HG03442 (cell line): ENCODE measurements around the gene BCAS2.
A peak's percentile ranks its signal among the peaks of the same experiment; 100 is the strongest.
"Not testable (repeated sequence)": the region's sequence is repeated elsewhere in the genome, so short reads cannot be mapped to it uniquely, and the experiment has no call there.

Source experiments
- ATAC-seq: cut with Tn5 transposase; IDR thresholded peaks from one replicate; pipeline ENCODE4 v1.9.1; 2021; ENCODE audit warnings: mild to moderate bottlenecking, moderate library complexity; ENCODE audit not compliant: unreplicated experiment

The BCAS2 gene

DNA sequence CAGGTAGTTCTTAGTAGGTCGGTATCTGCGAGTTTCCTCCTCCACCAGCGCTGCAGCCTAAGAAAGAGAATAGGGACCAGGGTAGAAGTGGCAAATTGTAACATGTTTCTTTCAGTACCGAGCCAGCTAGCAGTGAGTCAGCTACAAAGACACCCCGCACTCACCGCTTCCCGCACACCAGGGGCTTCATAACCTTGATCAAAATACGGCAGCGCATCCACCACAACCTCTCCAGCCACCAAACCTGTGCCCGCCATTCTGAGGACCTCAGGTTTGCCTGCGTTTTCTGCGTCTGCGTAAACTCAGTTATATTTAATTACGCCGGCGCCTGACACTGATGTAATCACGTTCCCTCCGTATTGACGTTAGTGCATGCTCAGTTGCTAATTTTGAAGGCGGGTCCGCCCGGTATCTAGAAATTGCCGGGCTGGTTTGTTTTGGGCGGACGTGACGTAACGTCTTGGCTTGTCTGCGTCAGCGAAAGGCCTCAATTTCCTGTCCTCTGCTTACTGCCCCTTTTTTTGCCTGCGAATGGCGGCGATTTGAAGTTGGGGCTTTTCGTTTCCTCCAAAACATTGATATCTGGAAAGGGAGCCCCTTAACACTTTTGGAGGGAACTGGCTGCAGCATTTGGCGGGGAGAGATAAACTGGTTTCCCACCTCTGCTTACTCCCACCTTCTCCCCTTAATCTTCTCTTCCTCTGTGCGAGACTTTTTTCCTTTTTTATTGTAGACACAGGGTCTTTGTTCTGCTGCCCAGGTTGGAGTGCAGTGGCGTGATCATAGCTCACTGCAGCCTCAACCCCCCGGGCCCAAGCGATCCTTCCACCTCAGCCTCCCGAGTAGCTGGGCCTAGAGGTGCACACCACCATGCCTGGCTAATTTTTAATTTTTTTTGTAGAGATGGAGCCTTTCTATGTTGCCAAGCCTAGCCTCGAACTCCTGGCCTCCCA is at the start of gene BCAS2:
Gene BCAS2, minus strand, starts transcription at position 281 of the 953 bp plus-strand sequence. Its CDS starts 24 bp downstream, at position 257.
- ATAC-seq, result peak; percentile 99

DNA sequence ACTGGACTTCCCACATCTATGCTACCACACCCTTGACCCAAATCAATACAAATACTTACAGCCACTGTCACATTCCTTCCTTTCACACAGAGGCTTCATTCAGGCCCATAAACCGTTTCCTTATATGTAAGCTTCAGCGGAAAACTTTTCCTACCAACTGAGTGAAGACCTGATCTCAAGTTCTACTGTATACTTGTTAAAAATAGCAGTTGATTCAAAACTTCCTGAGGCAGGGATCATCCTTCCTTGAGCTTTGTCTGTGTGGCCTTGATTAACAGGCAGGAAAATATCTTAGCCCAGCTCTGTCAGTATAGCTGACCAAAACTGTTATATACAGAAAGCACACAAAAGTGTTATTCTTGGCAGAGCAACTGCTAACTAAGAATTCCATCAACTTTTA is 45.7 kb upstream of the BCAS2 start:
- ATAC-seq, result no peak

DNA sequence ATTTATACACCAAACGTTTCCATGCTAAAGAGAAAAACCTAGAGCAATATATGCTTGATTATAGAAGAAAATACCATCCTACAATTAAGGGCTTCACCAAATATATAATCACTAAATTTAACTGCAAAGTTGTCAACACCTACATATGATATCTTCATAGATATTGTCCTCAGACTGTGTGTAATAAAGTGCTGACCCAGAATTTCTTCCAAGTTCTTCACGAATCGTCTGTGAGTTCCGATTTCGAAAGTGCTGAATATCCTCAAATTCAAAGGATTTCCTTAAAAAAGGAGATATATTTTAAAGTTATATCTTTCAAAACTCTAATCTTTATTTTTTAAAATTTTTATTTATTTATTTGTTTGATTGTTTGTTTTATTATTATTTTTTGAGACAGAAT is 41.9 kb upstream of the BCAS2 start:
- no peak for ATAC-seq

DNA sequence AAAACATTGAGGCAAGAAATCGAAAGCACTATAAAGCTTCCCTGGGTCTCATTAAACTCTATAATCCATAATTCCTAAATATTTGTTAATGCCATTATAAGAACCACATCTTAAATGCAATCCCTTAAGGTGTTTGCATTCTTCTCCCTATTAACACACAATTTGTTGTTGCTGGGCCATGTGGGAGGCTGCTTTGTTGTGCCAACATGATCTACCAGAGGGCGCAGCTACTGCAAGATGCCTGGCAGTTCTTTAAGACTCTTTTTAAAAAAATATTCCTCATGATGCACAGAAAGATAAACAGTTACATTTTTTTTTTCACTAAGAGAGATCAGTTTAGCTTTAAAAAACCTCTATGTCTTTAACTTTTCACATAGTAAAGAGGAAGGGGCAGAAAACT is 39.0 kb upstream of the BCAS2 start:
- ATAC-seq, result no peak

DNA sequence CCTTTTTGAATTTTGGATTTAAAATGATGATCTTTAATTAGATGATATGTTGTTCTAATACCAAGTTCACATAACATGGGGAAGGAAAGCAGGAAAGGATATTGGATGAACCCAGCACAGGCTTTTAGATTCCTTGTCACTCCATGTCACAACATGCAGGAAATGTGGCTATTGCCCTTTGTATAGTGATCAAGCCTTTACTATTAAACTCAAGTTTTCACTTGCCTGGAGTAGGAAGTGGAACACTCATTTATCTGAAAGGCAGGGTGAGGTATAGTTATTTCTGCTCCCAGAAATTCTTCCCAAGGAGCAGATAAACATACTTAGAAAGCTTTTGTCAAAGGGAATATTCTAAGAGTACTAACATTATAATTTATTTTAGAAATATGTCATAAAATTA is 37.2 kb upstream of the BCAS2 start:
- no peak for ATAC-seq

DNA sequence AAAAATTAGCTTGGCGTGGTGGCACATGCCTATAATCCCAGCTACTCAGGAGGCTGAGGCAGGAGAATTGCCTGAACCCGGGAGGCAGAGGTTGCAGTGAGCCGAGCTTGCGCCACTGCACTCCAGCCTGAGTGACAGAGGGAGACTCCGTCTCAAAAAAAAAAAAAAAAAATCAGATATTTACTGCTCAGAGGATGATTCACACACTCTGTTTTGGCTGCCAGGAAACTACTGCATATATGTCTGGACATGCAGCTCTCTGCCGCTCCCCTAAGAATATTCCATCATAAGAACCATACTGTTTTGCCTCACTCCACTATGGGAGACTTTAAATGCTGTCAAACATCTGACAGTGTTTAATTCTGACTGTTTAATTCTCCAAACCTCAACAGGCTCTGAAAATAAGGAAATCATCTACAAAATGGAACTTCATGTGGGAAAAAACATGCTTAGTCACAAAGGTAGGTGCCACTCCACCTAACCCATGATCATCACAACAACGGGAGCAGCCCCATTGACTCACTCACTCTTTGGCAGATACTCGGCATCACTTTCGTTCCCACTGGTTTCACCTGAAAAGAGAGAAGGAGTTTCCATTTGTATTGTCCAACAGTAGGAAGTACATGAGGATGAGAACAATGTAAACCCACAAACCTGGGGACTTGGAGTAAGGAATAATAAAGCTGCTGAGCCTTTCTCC is 29.3 kb upstream of the BCAS2 start:
- no peak for ATAC-seq

DNA sequence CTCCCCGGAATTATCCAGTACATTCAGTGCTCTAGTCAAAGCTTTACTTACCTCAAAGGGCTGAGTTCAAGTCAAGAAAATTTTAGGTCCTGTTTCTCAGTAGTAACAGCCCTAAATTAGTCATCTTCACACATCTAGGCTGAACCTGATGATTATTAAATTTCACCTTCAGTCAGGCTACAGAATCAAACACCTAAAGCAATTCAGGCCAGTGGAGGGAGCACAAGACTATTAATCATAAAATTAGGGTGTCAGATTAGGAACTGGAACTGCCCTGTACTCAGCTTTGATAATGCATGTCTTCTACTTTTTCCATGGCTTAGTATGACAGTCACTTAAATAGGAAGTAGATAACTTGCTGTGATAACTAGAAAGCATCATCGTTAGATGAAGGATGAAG is 28.4 kb upstream of the BCAS2 start:
- ATAC-seq, result no peak

DNA sequence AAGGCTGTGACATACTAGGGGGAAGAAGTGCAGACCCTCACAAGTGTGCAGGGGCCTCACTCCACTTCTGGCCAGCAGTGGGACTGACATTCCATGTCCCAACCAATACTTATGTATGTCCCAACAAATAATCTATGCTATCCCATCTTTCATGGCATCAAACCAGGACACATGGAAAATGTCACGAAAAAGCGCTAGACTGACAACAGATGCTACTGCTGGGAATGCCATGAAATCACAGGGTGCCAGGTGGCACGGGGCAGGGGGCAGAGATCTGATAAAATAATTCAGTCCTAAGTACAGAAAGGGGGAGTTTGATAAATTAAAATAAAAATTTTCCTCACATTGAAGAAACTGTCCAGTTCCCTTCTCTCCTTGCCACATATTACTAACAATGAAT is 27.6 kb upstream of the BCAS2 start:
- no peak for ATAC-seq

DNA sequence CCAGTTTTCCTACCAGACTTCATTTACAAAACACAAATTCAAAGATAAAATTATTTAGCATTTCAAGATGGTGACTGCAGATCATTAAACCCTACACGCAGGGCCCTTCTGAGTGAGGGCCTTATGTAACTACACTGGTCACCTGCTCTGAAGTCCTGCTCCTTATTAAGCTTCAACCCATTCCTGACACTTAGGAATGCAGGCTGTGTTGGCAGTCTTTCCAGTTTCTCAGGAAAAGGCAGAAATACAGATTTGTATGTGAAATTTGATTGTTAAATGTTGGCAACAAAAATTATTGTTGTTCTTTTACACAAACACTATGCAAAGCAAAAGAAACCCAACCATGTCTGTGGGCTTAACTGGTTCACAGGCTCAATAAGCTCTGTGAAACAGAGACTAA is 25.8 kb upstream of the BCAS2 start:
- no peak for ATAC-seq

DNA sequence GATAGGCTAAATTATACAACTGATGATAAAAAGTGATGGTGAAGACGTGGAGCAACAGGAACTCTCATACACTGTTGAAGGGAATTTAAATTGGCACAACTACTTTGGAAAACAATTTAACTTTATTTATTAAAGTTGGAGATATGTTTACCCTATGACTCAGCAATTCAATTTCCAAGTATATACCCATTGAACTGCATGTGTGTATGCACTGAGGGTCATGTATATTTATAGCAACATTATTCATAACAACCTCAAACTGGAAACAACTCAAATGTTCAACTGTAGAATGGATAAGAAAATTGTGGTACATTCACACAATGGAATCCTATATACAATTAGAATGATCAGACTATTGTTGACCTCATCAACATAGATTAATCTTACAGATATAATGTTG is 16.5 kb upstream of the BCAS2 start:
- no peak for ATAC-seq

DNA sequence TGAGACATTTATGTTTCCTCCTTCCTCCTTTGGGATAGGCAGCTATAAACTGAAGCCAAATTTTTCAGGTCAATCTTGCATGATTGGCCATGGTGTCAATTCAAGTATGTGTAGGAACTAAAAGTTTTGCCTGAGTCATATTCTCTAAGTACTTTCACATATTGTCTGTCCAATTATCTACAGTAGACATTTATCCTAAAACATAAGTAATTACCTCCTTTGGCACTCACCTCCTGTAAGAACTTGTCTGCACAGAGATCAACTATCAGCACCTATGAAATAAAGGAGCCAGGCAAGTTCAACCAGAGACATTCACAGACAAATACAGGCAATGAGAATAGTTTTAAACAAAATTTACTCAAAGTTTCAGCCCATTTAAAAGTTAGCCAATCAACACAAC is 14.2 kb upstream of the BCAS2 start:
- no peak for ATAC-seq

DNA sequence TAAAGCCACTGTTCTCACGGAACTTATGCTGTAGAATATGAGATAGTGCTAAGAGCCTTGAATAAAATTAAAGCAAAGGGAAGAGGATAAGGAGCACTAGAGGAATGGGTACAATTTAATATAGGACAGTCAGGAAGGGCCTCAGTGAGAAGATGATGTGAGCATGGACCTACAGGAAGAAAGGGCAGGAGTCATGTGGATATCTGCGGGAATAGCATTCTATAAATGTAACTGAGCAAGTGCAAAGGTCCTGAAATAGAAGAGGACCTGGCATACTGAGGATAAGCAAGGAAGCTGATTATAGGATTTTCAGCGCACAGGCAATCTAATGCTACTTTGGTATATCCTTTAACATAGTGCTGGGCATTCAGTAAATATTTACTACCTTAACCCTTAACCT is 12.6 kb upstream of the BCAS2 start:
- no peak for ATAC-seq

DNA sequence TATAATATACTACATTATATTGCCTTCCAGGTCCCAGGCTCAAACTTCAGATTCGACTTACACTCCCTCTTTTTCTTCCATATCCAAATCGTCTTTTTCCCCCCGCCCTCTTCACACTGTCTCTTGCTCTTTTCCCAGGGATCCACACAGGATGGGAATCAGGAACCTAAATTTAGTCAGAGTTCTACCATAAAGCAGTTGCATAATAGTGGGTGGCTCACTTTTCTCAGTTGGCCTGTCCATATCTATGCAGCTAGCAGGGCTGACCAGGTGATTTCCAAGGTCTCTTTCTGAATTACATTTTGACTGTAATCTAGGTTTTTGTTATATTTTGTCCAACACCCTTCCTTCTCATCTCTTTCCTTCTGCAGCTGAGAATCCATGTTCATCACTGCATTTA is 7.7 kb upstream of the BCAS2 start:
- no peak for ATAC-seq

DNA sequence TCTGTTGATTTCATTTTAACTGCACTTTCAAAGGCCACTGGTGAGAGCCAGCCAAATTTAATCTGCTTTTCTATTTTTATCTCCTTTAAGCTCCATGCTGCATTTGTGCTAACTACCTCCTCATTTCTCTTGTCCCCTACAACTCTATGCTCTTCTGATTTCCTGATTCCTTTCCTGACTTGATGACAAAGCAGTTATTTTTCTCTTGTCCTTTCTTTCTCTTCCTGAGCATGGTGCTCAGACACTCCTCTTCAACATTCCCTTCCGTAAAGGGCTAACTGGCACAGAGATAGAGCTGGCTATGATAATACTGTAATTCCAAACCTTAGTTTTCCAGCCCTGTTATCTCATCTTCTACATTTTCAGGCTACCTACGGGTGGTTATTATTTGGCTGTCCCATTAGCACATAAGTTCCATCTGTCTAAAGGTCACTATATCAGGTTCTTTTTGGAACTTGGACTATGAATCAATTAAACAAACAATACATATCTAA is 6.8 kb upstream of the BCAS2 start:
- no peak for ATAC-seq

DNA sequence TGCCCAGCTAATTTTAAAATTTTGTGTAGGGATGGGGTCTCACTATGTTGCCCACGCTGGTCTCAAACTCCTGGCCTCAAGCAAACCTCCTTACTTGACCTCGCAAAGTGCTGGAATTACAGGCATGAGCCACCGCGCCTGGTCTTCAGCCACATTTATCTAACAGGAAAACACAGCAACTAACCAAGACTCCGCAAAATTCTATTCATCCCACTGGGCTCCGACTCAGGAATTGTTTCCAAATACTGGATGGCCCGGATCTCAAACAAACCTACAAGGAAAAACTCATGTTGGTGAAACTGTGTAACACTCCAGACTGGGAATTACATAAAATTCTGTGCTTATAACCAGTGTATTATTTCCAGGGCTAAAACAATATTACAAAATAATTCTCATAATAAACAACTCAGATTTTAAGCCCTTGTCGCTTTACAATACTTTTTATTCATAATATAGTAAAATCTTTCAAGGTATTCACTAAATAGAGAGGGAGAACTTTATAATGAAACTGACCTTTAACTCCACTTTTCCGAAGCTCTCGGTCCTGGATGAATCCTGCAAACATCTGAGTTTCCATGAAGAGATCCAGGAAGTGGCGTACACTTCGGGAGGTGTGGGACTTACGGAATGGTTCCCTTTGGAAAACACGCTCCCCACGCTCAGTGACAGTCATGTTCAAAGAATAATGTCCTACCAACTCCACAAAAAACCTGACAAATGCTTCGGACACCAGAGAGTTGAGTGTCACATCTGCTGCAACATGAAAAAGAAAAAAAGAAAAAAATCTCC is 6.0 kb upstream of the BCAS2 start:
- no peak for ATAC-seq

DNA sequence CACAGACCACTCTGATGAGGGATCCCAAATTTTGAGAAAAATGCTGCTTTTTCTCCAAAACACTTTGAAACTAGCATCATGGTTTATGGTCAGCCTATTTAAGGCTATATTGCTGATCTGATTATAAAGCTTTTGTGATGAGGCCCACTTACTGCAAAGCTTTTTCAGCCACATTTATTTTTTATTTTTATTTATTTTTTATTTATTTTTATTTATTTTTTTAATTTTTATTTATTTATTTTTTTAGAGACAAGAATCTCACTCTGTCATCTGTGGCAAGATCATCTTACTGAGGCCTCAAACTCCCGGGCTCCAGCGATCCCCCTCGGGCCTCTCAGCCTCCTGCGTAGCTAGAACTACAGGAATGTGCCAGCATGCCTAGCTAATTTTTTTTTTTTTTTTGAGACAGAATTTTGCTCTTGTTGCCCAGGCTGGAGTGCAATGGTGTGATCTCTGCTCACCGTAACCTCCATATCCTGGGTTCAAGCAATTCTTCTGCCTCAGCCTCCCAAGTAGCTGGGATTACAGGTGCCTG is 5.2 kb upstream of the BCAS2 start:
- ATAC-seq, result no peak

DNA sequence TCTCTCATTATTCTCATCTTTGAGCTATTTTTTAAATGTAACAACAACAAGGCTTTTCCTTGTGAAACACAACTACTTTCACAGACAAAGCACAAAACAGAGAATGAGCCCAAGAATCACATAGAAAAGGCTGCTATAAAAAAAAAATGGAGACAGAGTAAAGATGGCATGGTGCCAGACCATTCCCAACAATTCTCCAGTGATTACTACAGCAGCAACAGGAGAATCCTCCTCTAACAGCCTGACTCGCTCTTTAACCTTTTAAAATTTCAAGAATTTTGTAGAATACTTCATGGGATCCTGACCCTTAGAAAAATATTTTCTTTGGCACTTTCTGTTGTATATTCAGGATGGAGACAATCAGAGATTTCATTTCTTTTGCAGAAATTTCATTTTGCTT is 3.8 kb upstream of the BCAS2 start:
- ATAC-seq, result no peak

DNA sequence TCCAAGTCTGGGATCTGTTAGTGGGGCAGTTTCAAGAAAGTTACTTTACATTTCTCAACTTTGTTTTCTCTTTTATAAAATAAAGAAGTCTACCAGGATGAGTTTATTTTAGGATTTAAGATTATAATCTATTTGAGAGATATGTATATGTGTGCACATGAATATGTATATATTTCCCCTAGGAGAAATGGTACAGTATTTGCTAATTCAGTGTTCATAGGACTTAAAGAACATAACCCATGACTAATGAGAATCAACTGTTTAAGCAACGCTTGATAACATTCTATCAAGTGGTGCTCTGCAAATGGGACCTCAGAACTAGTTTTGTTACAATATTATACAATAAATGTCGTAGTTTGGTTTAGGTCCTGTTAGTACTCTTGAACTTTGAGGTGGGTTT is 7.0 kb downstream of the BCAS2 start:
- ATAC-seq, result no peak

DNA sequence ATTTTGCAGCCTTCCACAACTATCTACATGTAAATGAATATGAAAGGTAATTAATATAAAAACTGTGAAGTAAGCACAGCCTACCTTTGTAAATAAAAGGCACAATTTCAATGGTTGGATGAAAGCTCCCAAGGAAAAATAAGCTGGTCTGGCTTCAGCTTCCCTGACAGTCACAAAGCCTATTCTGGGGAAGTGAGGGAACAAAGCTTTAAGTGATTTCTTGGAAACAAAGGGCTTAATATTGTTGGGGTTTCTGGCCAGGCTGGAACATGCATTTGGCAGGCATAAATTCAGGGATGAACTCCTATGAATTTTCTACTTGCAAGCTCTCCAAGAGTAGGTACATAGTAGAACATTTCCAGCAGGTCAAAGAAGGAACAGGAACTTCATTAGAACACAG is 17.3 kb downstream of the BCAS2 start:
- no peak for ATAC-seq

DNA sequence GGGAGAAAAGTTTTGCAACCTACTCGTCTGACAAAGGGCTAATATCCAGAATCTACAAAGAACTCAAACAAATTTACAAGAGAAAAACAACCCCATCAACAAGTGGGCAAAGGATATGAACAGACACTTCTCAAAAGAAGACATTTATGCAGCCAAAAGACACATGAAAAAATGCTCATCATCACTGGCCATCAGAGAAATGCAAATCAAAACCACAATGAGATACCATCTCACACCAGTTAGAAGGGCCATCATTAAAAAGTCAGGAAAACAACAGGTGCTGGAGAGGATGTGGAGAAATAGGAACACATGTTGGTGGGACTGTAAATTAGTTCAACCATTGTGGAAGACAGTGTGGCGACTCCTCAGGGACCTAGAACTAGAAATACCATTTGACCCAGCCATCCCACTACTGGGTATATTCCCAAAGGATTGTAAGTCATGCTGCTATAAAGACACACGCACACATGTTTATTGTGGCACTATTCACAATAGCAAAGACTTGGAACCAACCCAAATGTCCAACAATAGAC is 18.4 kb downstream of the BCAS2 start:
- not testable (repeated sequence) for ATAC-seq

DNA sequence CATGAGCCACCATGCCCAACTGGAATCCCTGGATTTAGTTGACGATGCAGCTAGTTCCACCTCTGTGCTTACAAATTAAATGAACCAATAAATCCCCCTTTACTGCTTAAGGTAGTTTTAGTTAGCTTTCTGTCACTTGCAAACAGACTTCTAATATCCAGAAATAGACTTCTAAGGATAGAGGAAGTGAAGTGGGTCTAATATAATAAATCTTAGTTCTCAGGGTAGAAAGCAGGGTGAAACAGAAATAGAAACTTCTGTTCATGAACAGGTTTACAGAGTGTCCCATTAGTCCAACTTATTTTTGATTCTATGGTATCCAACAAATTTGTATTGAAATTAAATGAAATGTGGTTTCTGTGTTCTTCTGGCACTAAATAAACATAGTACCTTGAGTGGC is 20.1 kb downstream of the BCAS2 start:
- no peak for ATAC-seq
